HG03280 (cell line): ENCODE measurements around the gene RGS21.
"Not testable (repeated sequence)": the region's sequence is repeated elsewhere in the genome, so short reads cannot be mapped to it uniquely, and the experiment has no call there.

Experiments
- ATAC-seq: cut with Tn5 transposase; IDR thresholded peaks from one replicate; pipeline ENCODE4 v1.9.1; 2021; ENCODE audit warnings: mild to moderate bottlenecking, moderate library complexity; ENCODE audit not compliant: unreplicated experiment

Gene RGS21

GRCh38 chr1:192316942-192317450, at the start of gene RGS21:
Gene RGS21, plus strand, starts transcription at chr1:192316992. Its CDS starts 26,045 bp downstream, at chr1:192343037.
- no peak for ATAC-seq

DNA sequence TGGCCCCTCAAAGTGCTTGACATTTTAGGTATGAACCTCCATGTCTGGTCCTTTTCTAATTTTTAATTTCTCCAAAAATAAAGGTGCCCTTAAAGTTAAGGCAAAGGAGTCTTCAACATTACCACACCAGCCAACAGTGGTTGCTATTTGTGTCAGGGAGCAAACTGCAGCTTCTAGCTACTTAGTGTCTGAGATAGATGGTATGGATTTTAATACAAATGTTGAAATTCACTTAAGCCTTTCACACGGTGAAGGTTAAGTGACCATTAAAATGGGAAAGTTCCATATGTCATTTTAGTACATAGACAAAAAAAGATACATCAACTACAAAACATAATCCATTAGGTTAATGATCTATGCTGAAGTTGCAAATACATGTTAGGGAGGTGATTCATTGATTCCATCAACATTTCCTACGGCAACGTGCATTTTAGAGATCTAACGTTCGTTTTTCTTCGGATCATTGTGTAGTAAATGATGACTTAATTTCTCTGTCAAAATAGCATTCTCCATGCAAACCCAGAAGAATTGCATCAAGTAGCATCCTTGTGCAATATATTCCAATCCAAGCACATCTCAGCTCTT, 48.2 kb upstream of the RGS21 start:
- ATAC-seq, result no peak

DNA sequence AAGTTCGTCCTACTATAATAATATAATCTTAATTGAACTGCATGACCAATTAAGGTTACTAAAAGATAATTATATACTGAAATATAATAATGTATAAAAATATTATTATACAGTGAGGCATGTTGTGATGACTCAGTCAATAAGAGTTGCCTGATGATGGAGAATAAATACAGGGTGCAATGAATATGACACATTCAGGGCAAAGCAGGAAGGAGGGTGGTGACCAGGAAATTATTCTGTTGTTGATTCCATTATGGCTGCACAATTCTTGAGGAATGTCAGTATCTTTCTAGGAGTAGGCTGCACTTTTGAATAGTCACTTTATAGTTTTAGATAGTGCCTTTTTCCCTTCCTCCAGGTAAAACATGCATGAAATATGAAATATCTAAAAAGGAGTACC, 46.4 kb upstream of the RGS21 start:
- no peak for ATAC-seq

- ATAC-seq, result no peak
These were observed 44.1 kb upstream of the RGS21 start for GRCh38 chr1:192272732-192273131.

DNA sequence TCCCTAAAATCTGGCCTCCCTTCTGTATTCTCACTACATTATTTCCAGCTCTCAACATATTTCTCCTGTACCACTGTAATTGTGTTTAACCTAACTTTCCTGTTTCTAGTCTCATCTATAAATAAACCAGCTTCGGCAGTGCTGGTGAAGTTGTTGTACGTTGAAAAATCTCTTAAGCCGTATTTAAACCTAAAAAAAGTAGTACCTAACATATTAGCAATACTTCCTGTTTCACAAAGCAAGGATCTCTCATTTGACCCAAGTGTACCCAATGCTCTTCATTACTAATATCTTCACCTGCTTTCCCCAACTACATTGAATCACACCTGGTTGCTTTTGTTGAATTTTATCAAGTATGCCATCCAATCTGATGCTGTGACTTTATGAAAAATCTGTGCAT, 42.2 kb upstream of the RGS21 start:
- ATAC-seq, result no peak

DNA sequence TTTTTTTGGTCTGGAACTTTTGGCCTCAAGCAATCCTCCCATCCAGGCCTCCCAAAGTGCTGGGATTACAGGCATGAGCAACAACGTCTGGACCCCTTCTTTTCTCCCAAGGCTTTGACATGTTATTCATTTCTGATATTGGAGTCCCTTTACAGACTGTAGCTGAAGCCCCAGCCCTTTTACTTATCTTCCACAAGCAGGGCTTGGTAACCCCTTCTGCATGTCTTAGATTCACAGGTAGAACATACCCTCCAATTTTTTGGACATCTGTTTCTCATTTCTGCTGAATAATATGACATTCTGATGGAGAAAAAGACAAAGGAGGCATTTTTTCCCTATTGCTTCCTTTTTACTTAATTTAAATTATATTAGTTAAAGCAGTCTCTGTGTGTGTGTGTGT, 39.2 kb upstream of the RGS21 start:
- no peak for ATAC-seq

GRCh38 chr1:192284927-192285326, 31.9 kb upstream of the RGS21 start:
- ATAC-seq, result no peak

DNA sequence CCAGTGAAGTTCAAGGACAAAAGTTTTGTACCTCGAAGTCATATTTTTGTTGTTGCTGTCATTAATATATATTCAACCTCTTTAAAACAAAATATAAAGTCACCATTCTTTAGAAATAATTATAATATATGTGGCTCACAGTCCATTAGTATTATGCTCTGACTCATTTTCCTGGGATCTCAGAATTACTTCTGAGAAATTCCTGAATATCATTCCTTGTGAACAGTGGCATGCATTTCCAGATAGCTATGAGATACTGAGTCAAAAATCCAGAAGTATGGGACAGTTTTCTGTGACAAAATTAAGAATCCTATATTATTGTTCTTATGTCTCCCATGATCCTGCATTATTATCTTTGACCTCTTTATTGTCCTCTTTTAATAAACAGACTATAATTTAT, 13.8 kb upstream of the RGS21 start:
- no peak for ATAC-seq

- not testable (repeated sequence) for ATAC-seq
These were observed 8.5 kb upstream of the RGS21 start for GRCh38 chr1:192308314-192308713.

GRCh38 chr1:192311281-192311680, 5.5 kb upstream of the RGS21 start:
- ATAC-seq, result no peak

DNA sequence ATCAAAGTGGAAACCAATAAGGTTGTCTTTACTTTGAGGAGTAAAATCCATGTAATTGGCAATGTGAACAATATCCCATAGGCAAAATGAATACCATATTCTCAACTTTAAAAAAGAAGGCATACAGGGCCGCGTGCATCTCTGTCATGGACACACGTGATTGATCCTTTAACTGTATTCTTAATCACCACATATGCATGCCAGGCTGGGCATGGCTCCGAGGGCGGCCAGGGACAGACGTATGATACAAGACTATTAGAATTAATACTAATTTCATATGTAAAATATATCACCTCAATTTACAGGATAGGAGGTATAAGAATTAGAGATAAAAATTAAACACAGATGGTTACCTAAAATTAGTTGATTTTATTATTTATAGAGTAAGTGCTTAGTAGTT, 11.2 kb downstream of the RGS21 start:
- ATAC-seq, result no peak

DNA sequence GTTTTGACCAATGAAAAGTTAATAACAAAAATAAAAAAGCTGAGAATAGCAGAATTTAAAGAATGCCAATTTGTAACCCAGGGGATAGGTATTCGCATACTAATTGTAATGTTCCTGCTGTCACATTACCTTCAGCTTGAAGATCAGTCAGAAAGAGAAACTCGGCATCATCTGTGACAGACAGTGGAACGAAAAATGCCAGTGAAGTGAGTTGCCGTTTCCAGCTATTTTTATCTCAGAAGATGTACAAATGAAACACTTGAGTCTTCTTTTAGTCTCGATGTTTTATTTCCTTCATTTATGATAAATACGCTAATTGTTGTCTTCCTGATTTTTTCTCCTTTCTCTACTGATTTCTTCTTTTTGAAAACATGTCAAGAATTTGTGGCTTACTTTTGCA, 26.1 kb downstream of the RGS21 start:
- ATAC-seq, result no peak

DNA sequence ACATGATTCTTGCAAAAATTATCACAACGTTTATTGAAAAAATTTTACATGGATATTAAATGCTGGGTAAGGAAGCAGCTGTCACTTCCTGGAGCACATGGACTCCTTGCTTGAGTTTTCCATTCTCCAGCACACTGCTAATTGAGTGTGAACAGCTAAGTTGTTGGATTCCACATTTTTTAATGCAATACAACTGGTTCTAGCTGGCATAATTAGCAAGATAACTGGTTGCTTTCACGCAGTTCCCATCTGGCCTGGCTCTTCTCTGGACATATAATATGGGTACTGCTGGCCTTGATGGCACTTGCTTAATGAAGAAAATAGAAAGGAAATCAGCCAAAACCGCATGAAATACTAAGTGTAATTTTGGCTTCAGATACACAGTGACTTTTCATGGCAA, 26.6 kb downstream of the RGS21 start:
- no peak for ATAC-seq

GRCh38 chr1:192349314-192349713, 32.5 kb downstream of the RGS21 start:
- ATAC-seq, result no peak

DNA sequence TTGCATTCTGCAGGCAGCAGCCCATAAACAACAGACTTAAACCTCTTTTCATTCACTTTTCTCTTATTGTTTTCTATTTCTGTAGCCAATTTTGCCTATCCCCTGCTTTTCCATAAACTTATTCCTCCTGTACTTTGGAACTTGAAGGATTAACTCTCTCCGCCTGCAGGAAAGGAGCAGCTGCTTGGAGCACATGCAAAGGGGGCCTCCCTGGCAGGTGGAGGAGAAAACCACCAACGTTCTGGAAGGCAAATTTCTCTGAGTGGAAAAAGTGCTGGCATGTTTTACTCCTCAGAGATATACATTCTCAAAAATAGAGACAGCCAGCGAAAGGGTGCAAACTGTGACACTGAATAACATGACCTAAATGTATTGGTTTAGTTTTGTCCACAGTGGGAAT, 33.6 kb downstream of the RGS21 start:
- no peak for ATAC-seq

- ATAC-seq, result no peak
These were observed 34.8 kb downstream of the RGS21 start for GRCh38 chr1:192351550-192351949.

GRCh38 chr1:192357924-192358323, 41.1 kb downstream of the RGS21 start:
- ATAC-seq, result no peak

- ATAC-seq, result no peak
These were observed 41.6 kb downstream of the RGS21 start for GRCh38 chr1:192358402-192358801.

- no peak for ATAC-seq
These were observed 42.0 kb downstream of the RGS21 start for GRCh38 chr1:192358822-192359221.

DNA sequence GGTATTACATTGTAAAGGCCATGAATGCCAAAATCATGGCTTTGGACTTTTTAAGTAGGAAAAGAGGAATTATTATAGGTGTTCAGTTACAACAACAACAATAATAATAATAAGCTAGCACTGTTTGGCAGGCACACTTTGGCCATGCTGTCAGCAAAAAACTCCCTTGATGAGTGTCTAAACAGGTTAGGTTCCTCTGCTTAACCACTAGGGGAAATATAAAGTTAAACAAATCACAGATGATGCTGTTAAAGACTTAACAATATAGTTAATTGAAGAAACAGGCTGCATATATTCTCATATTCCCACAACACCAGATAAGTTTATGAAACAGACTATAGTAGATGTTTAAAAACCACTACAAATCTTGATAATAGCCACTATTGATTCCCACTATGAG, 46.4 kb downstream of the RGS21 start:
- ATAC-seq, result no peak

GRCh38 chr1:192367436-192367835, 50.6 kb downstream of the RGS21 start:
- ATAC-seq, result no peak

GRCh38 chr1:192375306-192375705, 58.5 kb downstream of the RGS21 start:
- no peak for ATAC-seq

GRCh38 chr1:192376374-192376773, 59.6 kb downstream of the RGS21 start:
- no peak for ATAC-seq
